Mesodermal cell (in vitro differentiated cells): Measurements from ENCODE around the gene TMCO4.
"Not testable (repeated sequence)": the region's sequence is repeated elsewhere in the genome, so short reads cannot be mapped to it uniquely, and the experiment has no call there.

ENCODE experiments used
- H3K27ac ChIP-seq: 2 replicates; pipeline ENCODE4 v1.7.0; 2013; ENCODE audit warnings: mild to moderate bottlenecking, low read depth, low read length, moderate library complexity; ENCODE audit not compliant: severe bottlenecking
- H3K36me3 ChIP-seq: 2 replicates; pipeline ENCODE4 v1.7.1; 2013; ENCODE audit warnings: mild to moderate bottlenecking, low read length, moderate library complexity; ENCODE audit not compliant: control insufficient read depth, insufficient read depth
- H3K4me1 ChIP-seq: one replicate; pipeline ENCODE4 v1.7.1; 2013; ENCODE audit warnings: mild to moderate bottlenecking, low read length; ENCODE audit not compliant: insufficient read depth, control insufficient read depth, poor library complexity, severe bottlenecking
- H3K4me3 ChIP-seq: 2 replicates; pipeline ENCODE4 v1.7.0; 2013; ENCODE audit warnings: low read length, control low read depth, mild to moderate bottlenecking; ENCODE audit not compliant: insufficient read depth, poor library complexity, severe bottlenecking; ENCODE audit errors: extremely low read depth
- H3K9me3 ChIP-seq: 2 replicates; pipeline ENCODE4 v1.7.1; 2013; ENCODE audit warnings: mild to moderate bottlenecking, low read length, moderate library complexity; ENCODE audit not compliant: control insufficient read depth
- WGBS, 2 experiments: methylation state at CpG; one replicate each; pipeline ENCODE4 v1.1.5; 2013; ENCODE audit warnings: missing lambda C conversion rate in 2 of 2; ENCODE audit not compliant: insufficient coverage in 2 of 2; 5-methylcytosine and 5-hydroxymethylcytosine counted together

TMCO4 gene

GRCh38 chr1:19794583-19794982 is 5.1 kb downstream of the TMCO4 start:
- Histone ChIP-seq H3K9me3 (no peaks in the 10 kb centered on the region), H3K36me3 (no peaks in the 10 kb centered on the region), H3K4me1 (peaks cover 8% of the 10 kb centered on the region), H3K4me3 (no peak overlapping the region), H3K27ac (no peak overlapping the region)
- WGBS, 2 experiments = 96% methylated on average over 2 of the region's 4 CpGs; no CpG with 5 or more reads in 1 of the 2 experiments

DNA sequence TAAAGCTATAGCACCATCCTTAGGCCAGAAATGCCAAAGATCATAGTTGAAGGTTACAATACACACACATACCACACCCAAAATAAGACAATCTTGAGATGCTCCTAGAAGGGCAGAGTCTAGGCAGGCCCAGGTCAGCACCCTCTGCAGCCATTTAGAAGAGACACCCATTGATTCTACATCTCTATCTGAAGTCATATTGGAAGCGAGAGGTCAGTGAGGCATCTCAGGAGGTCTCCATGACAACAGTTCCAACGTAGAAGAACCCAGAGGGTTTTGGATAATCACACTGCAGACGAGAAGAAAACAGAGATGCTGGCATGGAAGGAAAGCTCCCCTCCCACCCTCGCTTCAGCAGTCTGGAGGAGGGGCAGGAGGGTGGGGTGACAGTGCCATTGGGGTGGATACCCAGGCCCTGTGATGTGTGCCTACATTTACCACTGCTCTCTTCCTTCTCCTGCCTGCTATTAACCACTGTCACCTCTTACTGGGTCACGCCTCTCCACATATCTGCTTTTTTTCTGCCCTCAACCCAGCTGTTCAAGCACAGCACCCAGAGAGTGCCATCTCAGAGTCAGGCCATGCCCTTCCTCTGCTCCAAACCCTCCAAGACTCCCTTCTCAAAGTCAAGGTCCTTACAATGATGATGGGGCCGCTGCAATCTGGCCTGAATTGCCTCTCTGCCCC is 6.2 kb downstream of the TMCO4 start:
- H3K27ac ChIP-seq = no peak overlapping the region
- H3K9me3 ChIP-seq = no peaks in the 10 kb centered on the region
- H3K4me1 ChIP-seq = no peaks in the 10 kb centered on the region
- no peak overlapping the region for H3K4me3 ChIP-seq
- WGBS, 2 experiments = 74 to 76% methylated on average over 5 of the region's 6 CpGs
- H3K36me3 ChIP-seq = no peaks in the 10 kb centered on the region

DNA sequence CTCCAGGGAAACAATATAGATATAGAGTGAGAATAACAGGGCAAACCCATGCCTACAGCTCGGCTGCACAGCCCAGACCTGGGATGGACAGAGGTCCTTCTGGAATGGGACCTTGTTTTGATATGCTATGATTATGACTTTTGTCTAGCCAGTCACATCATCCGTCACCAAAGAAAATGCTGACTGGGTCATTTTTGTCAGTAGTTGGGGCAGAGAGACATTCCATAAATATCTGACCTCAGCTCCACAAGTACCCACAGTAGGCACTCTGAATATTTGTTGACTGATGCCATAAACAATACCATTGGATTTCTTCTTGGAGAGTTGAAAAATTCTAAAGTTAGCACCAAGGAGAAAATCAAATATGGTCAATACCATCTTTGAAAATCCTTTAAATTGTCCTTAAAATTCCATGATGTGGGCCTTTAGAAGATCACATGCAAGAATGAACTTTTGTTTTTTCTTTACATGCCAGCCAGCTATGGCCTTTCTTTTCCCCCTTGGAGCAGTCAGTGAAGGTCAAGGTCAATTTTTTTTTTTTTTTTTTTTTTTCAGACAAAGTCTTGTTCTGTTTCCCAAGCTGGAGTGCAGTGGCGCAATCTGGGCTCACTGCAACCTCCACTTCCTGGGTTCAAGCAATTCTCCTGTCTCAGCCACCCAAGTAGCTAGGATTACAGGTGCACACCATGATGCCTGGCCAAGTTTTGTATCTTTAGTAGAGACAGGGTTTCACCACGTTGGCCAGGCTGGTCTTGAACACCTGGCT is 7.3 kb downstream of the TMCO4 start:
- H3K4me1 ChIP-seq = no peaks in the 10 kb centered on the region
- H3K36me3 ChIP-seq = no peaks in the 10 kb centered on the region
- no peak overlapping the region for H3K27ac ChIP-seq
- WGBS, 2 experiments = 87 to 95% methylated on average over 2 to 3 of the region's 4 CpGs
- H3K4me3 ChIP-seq = no peak overlapping the region
- no peaks in the 10 kb centered on the region for H3K9me3 ChIP-seq

GRCh38 chr1:19790061-19790975 is 9.4 kb downstream of the TMCO4 start:
- not testable (repeated sequence) for H3K27ac ChIP-seq, H3K36me3 ChIP-seq, H3K4me1 ChIP-seq, H3K4me3 ChIP-seq, H3K9me3 ChIP-seq
- WGBS, 2 experiments = 85 to 89% methylated on average over 4 of the region's 9 CpGs

DNA sequence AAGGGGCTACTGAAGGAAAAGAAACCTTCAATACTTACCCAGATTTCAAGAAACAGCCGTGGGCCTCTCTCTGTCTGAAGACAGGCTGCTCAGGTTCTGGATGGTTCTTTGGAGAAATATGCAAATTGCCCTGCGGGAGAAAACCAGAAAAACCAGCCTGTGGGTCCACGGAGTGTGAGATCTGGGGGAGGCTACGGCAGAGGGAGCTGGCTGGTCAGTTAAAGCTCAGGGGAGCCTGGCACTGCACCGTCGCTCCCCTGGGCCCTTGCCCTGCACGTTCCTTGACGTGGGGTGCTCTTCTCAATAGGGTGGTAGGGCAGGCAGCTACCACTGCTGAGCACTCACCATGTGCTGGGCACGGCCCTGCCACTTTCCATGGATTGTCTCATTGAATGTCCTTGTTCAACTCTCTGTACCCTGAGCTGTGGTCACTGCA is 12.7 kb downstream of the TMCO4 start:
- no peaks in the 10 kb centered on the region for H3K9me3 ChIP-seq
- no peak overlapping the region for H3K4me3 ChIP-seq
- no peaks in the 10 kb centered on the region for H3K36me3 ChIP-seq
- H3K27ac ChIP-seq = no peak overlapping the region
- WGBS, 2 experiments = 54 to 62% methylated on average over 8 to 9 of the region's 9 CpGs
- peaks cover 15% of the 10 kb centered on the region for H3K4me1 ChIP-seq

- no peaks in the 10 kb centered on the region for H3K9me3 ChIP-seq
- no peaks in the 10 kb centered on the region for H3K36me3 ChIP-seq
- H3K4me3 ChIP-seq = no peak overlapping the region
- WGBS, 2 experiments = 93 to 100% methylated on average over 2 to 3 of the region's 4 CpGs
- H3K27ac ChIP-seq = no peak overlapping the region
- H3K4me1 ChIP-seq = peaks cover 15% of the 10 kb centered on the region
Measured at GRCh38 chr1:19785660-19786059, 14.1 kb downstream of the TMCO4 start.

- Histone ChIP-seq H3K4me3 (no peak overlapping the region), H3K9me3 (no peaks in the 10 kb centered on the region), H3K27ac (no peak overlapping the region), H3K4me1 (peaks cover 10% of the 10 kb centered on the region), H3K36me3 (peaks cover 4% of the 10 kb centered on the region)
- 62 to 66% methylated on average over 9 to 10 of the region's 11 CpGs for WGBS, 2 experiments
Measured at GRCh38 chr1:19780267-19780877, 19.3 kb downstream of the TMCO4 start.

DNA sequence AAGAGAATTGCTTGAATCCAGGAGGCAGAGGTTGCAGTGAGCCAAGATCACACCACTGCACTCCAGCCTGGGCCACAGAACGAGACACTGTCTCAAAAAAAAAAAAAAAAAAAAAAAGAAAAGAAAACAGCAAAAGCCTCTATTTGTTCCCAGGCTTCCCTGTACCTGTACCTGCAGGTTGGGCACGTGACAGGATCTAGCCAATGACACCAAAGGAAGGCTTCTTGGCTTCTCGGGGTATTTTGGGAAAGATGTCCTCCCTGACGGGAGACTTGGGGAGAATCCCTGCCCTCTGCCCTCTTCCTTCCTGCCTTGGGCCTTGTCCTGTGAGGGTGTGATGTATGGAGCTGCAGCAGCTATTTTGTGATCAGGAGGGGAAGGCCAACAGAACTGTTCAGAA is 22.8 kb downstream of the TMCO4 start:
- H3K36me3 ChIP-seq = peaks cover 4% of the 10 kb centered on the region
- 86 to 100% methylated on average over 1 of the region's 4 CpGs for WGBS, 2 experiments
- no peak overlapping the region for H3K27ac ChIP-seq
- H3K4me3 ChIP-seq = no peak overlapping the region
- H3K9me3 ChIP-seq = no peaks in the 10 kb centered on the region
- peaks cover 7% of the 10 kb centered on the region for H3K4me1 ChIP-seq

- WGBS, 2 experiments = 100% methylated on average over 2 to 3 of the region's 5 CpGs
- H3K4me1 ChIP-seq = peaks cover 7% of the 10 kb centered on the region
- no peak overlapping the region for H3K4me3 ChIP-seq
- H3K9me3 ChIP-seq = no peaks in the 10 kb centered on the region
- H3K36me3 ChIP-seq = peaks cover 4% of the 10 kb centered on the region
- H3K27ac ChIP-seq = no peak overlapping the region
Measured at GRCh38 chr1:19776287-19776686, 23.4 kb downstream of the TMCO4 start.

GRCh38 chr1:19775831-19776230 is 23.9 kb downstream of the TMCO4 start:
- Histone ChIP-seq H3K4me1 (peaks cover 7% of the 10 kb centered on the region), H3K4me3 (no peak overlapping the region), H3K27ac (no peak overlapping the region), H3K36me3 (peaks cover 4% of the 10 kb centered on the region), H3K9me3 (no peaks in the 10 kb centered on the region)
- 92 to 100% methylated on average over 2 to 4 of the region's 9 CpGs for WGBS, 2 experiments
